ENCODE results near the gene NTSR1.

NTSR1 gene

DNA sequence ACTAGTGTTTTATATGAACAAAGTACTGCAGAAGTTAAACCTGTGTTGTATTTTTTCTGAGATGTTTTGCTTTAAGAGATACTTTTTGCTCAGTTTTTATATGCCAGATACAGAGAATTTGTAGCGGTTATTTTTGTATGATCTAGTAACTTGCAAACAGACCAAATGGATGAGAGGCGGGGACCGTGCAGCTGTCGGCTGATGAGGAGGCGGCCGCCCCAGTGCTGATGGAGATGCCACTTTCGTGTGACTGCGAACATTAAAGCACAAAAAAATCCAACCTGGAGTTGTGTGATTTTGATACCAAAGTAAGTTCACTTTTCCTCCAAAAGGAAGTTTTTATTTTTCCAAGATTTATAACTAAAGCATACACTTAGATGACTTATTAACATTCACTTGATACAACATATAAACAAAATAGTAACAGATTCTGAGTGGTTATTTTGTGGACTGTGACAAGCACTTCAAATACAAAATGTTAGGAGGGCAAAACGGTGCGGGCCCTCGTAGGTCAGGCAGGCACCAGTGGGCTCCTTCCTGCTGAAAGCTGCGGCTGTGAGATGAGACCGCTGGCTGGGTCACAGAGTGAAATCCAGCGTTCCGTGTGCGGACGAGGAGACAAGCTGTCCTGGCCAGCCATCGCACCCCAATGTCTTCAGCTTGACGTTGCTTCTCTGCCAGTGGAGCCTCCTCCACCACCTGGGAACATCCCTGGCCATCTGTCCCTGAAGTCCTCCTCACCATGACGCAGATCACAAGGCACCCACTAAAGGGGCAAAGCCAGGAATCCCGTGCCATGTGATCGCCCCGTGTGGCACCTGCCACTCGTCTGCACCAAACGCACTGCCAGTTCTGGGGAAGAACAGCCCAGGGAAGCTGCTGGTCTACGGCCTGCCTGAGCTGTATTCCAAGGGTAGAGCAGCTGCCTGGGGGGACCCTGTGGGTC lies 92.0 kb downstream of the NTSR1 start:
- TF ChIP-seq, protein P1, sequence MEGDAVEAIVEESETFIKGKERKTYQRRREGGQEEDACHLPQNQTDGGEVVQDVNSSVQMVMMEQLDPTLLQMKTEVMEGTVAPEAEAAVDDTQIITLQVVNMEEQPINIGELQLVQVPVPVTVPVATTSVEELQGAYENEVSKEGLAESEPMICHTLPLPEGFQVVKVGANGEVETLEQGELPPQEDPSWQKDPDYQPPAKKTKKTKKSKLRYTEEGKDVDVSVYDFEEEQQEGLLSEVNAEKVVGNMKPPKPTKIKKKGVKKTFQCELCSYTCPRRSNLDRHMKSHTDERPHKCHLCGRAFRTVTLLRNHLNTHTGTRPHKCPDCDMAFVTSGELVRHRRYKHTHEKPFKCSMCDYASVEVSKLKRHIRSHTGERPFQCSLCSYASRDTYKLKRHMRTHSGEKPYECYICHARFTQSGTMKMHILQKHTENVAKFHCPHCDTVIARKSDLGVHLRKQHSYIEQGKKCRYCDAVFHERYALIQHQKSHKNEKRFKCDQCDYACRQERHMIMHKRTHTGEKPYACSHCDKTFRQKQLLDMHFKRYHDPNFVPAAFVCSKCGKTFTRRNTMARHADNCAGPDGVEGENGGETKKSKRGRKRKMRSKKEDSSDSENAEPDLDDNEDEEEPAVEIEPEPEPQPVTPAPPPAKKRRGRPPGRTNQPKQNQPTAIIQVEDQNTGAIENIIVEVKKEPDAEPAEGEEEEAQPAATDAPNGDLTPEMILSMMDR (IDR thresholded peaks at IDR 0.05) = no peak

DNA sequence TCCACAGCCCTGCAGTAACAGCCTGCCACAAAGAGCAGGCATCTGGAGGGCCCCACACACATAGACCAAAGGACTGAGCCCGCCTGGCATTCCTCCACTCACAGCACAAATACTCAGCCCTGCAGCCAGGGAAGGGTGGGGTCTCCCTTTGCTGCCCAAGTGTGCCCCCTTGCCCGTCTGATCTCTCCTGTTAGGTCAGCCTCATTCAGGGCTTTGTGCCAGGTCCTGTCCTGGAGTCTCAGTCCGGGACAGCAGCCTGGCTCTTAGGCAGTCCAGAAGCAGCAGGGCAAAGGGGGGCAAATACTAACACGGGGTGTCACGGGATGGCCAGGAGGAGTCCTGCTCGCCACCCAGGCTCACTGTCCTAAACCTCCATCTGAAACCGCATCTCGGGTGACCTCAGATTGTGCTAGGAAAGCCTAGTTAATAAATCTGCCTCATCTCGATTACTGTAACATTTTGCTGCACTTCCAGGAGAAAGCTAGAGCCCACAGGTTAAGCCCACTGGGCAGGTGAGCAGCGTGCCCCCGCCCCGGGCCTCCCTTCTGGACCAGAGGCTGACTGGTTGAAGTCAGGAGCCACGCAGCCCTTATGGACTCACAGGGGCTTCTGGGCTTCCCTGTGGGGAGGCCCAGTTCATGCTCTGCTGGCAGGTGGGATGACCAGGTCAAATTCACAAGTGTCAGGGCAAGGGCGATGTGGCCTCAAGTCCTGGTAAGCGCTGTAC lies 92.8 kb downstream of the NTSR1 start:
- TF ChIP-seq, protein P1 (IDR thresholded peaks at IDR 0.05) = no peak

DNA sequence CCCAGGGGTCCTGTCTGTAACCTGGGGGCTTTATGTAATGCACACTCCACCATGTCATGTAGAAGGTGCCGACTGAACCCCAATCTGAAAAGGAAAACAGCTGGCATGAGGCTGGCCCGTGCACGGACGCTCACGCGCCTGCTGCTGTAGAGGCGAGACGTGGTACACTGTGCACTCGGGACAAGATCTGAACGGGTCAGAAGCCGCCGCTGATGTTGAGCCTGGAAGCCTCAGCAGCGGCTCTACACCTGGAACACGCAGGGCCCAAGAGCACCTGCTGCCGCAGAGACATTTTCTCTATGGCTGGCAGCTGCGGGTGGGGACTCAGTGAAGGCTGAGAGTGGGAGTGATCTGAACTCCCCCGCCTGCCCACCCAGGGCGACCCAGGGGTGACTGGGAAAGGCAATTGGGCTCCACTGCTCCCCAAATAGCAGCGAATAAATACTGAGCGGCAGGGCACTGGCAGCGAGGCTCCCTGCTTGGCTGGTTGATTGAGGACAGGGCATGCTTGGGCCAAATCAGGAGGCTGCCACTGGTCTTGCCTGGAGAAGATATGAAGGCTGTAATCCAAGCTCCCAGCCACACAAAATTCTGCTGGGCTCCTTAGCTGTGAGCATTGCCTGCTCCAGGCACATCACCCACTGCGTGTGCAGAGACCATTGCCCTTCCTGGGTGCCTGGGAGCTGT lies 93.5 kb downstream of the NTSR1 start:
- TF ChIP-seq, protein P1 (IDR thresholded peaks at IDR 0.05) = no peak

DNA sequence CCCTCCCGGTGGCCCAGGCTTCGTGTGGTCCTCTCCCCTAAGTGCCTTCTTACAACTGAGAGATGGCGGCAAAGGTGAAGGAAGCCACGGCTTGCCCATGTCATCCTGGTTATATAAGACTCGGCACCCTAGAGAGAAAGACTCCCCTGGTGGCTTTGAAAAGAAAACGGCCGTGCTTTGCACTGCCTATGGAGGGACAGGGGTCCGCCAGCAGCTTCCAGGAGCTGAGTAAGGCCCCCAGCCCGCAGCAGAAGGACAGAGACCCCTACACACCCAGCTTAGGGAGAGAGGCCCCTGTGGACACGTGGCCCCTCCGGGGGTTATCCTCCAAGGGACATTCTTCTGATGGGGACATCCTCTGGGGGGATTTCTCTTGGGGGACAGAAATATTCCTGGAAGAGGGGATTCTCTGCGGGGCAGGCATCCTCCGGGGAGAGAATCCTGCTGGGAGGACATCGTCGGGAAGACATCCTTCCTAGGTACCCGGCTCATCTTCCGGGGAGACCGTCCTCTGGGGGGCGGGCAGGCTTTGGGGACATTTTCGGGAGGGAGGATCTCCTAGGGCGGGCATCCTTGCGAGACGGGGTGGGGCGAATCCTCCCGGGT lies 95.5 kb downstream of the NTSR1 start:
- TF ChIP-seq, protein P1 (IDR thresholded peaks at IDR 0.05) = no peak

DNA sequence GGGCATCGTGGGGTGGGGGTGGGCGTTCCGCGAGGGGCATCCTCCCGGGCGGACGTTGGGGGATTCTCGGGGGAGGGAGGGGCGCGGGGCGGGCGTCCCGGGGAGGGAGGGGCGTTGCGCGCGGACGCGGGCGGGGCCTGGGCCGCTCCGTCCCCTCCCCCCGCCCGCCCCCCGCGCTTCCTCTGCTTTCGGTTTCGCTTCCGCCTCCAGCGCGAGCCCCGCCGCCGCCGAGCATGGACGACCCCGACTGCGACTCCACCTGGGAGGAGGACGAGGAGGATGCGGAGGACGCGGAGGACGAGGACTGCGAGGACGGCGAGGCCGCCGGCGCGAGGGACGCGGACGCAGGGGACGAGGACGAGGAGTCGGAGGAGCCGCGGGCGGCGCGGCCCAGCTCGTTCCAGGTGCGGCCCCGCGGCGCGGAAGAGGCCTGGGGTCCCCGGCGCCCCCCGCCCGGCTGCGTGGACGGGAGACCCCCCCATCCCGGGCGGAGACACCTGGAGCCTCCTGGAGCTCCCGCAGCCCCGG lies 96.1 kb downstream of the NTSR1 start, which contains the start of gene OGFR:
Gene OGFR, plus strand, starts transcription at position 209 of the 528 bp plus-strand sequence. Its CDS starts 25 bp downstream, at position 234.
- TF ChIP-seq, protein P1 (IDR thresholded peaks at IDR 0.05) = no peak

DNA sequence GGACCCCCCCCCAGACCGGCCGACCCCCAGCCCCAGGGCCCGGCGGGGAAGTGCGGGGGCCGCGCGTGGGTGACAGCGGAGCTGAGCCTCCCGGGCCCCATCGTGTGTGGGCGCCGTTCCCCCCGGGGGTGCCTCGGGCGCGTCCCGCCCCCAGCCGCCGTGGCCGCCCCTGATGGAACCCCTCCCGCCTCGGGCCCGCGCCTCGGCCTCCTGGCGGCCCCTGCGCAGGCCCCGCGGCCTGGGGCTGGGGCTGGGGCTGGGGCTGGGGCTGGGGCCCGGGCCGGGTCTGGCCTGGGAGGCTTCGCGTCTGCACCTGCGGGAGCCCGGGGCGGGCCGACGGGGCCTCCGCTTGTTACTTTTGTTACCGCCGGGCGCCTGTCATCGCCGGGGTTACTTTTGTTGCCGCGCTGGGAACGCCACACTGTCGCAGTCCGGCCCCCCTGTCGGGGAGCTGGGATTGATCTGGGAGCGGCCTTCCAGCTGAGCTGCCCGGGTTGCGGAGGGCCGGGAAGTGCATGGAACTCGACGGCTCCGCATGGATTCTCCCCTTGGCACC lies 96.6 kb downstream of the NTSR1 start:
- TF ChIP-seq, protein P1 (IDR thresholded peaks at IDR 0.05) = no peak
